Esophagus squamous epithelium (tissue), 4 donors: ENCODE measurements around the gene SETBP1.

Experiments used
- CTCF ChIP-seq, 6 experiments: fragments of 450-650 bp in 4 of 6; fragments of 200-600 bp in 2 of 6; sonication (generic) in 2 of 6; IDR thresholded peaks; one replicate each; pipeline ENCODE4 v1.5.1; 2016 to 2019; ENCODE audit warnings: antibody characterized with exemption in 6 of 6, mild to moderate bottlenecking in 4 of 6, moderate library complexity in 4 of 6
- POLR2A ChIP-seq, 4 donors: fragments of 450-650 bp; IDR thresholded peaks; one replicate each; pipeline ENCODE4 v1.6.1; 2017; ENCODE audit warnings: antibody characterized with exemption in 4 of 4, mild to moderate bottlenecking in 4 of 4, moderate library complexity in 3 of 4

GRCh38 chr18:44882163-44882868 is 201.6 kb downstream of the SETBP1 start:
- no peak for TF ChIP-seq CTCF (IDR thresholded peaks at IDR 0.05)
- no peak for TF ChIP-seq POLR2A (IDR thresholded peaks at IDR 0.05)
